RWPE1 (cell line): ENCODE results near the gene ENTR1.

Experiments used
- CTCF ChIA-PET: fragments of 350-600 bp; sonication (Branson Sonifier 250); formaldehyde crosslinking; extraction: SDS; loops from one replicate; lab custom pipeline; 2021; lab: Yijun Ruan, JAX
- POLR2A ChIA-PET: fragments of 400-600 bp; formaldehyde crosslinking; extraction: SDS; loops from one replicate; lab custom pipeline; 2020; ENCODE audit warnings: antibody characterized with exemption; ENCODE audit not compliant: low non-redundant PET; lab: Yijun Ruan, JAX
- DNase-seq: peaks from one replicate; pipeline ENCODE4 v3.0.0; 2012; ENCODE audit warnings: low spot score
- H3K27ac ChIP-seq: fragments of 450-650 bp; 2 replicates; pipeline ENCODE4 v1.5.1; 2017
- TF ChIP-seq, protein P1 (sequence below): fragments of 450-650 bp; conservative IDR thresholded peaks from 2 replicates; pipeline ENCODE4 v1.5.1; 2017; ENCODE audit warnings: low read depth, mild to moderate bottlenecking

The ENTR1 gene

GRCh38 chr9:136359774-136360718, 50.4 kb downstream of the ENTR1 start:
- H3K27ac ChIP-seq: peak overlapping the region; percentile 88
- CTCF ChIA-PET: interaction anchor here (0.7 kb wide), 1 partner anchor 43 kb away, joined by 6 read pairs; no protein-coding TSS in a partner anchor
- DNase-seq: no peak
- TF ChIP-seq, protein P1, sequence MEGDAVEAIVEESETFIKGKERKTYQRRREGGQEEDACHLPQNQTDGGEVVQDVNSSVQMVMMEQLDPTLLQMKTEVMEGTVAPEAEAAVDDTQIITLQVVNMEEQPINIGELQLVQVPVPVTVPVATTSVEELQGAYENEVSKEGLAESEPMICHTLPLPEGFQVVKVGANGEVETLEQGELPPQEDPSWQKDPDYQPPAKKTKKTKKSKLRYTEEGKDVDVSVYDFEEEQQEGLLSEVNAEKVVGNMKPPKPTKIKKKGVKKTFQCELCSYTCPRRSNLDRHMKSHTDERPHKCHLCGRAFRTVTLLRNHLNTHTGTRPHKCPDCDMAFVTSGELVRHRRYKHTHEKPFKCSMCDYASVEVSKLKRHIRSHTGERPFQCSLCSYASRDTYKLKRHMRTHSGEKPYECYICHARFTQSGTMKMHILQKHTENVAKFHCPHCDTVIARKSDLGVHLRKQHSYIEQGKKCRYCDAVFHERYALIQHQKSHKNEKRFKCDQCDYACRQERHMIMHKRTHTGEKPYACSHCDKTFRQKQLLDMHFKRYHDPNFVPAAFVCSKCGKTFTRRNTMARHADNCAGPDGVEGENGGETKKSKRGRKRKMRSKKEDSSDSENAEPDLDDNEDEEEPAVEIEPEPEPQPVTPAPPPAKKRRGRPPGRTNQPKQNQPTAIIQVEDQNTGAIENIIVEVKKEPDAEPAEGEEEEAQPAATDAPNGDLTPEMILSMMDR: no peak
- POLR2A ChIA-PET: no interaction called here

GRCh38 chr9:136358888-136359287, 51.5 kb downstream of the ENTR1 start:
- no peak for DNase-seq
- TF ChIP-seq, protein P1: no peak
- POLR2A ChIA-PET: no interaction called here
- peak overlapping the region; percentile 30 for H3K27ac ChIP-seq
- CTCF ChIA-PET: interaction anchor here (0.6 to 1.0 kb wide), 3 partner anchors 13 to 284 kb away, joined by 3 read pairs; no protein-coding TSS in a partner anchor

DNA sequence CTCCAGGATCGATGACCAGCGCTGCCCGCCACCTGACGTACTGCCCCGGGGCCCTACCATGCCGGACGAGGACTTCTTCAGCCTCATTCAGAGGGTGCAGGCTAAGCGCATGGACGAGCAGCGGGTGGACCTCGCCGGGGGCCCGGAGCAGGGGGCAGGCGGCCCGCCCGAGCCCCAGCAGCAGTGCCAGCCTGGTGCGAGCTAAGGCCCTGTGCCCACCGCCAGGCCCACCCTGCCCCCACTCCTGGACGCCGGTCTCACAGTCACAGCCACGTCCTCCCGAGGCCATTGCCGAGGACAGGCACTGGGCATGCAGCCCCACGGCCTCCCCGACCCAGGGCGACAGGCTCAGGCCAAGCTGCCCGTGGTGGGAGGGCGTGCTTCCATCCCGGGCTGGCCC, 52.4 kb downstream of the ENTR1 start:
- ChIA-PET POLR2A (no interaction called here), CTCF (interaction anchor here (1.0 kb wide), 1 partner anchor 18 kb away, joined by 3 read pairs; no protein-coding TSS in a partner anchor)
- TF ChIP-seq, protein P1: no peak
- no peak for DNase-seq
- peak overlapping the region; percentile 30 for H3K27ac ChIP-seq

DNA sequence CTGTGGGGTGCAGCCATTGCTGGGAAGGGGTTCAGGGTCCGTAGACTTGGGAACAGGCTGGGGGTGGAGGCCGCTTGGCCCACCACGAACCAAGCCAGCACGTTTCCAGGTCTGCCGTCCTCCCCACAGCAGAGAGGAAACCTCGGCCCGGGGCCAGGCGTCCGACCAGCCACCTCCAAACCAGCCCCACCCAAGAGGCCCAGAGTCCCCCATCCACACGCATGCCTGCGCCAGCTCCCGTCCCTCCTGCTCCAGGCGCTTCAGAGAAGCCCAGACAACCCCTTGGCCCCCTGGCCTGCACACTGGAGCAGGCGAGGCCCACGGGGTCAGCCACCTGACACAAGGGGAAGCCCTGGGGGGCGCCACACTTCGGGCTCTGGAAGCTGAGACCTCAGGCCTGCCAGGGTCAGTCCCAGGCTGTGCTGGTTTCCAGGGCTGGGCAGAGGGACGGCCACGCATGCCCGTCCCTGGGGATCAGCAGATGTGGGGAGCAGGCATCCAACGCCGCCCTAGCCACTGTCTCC, 53.1 kb downstream of the ENTR1 start:
- POLR2A ChIA-PET: no interaction called here
- TF ChIP-seq, protein P1: no peak
- DNase-seq: no peak
- H3K27ac ChIP-seq: peak overlapping the region; percentile 30; the same call in 1 of the 2 replicates
- CTCF ChIA-PET: interaction anchor here (0.6 kb wide), 1 partner anchor 185 kb away, joined by 4 read pairs; no protein-coding TSS in a partner anchor

- ChIA-PET POLR2A (interaction anchor here (0.6 kb wide), 1 partner anchor 10 kb away, joined by 3 read pairs; no protein-coding TSS in a partner anchor), CTCF (interaction anchor here (0.6 to 0.8 kb wide), 4 partner anchors 10 to 514 kb away, joined by 3 to 5 read pairs (median 3); no protein-coding TSS in a partner anchor)
- no peak overlapping the region for H3K27ac ChIP-seq
- TF ChIP-seq, protein P1: no peak
- no peak for DNase-seq
Observed at GRCh38 chr9:136355616-136356557, 54.5 kb downstream of the ENTR1 start.
